H1 (cell line): ENCODE results near the gene SHC3. TPM values are rescaled to one million over a fixed set of nuclear protein-coding genes. Genes with fewer than 3 reads are reported as not detected.

Experiments
- BRCA1 ChIP-seq: IDR thresholded peaks from 2 replicates; pipeline ENCODE4 v1.6.1; 2012; ENCODE audit warnings: low read depth, low read length, improper control_type of control experiment
- GTF2F1 ChIP-seq: IDR thresholded peaks from 2 replicates; pipeline ENCODE4 v1.6.1; 2012; ENCODE audit warnings: low read depth, low read length, improper control_type of control experiment, borderline replicate concordance
- POLR2AphosphoS5 ChIP-seq: IDR thresholded peaks from 2 replicates; pipeline ENCODE4 v1.6.1; 2011; ENCODE audit warnings: low read depth, low read length
- polyA plus RNA-seq, 7 experiments: library from polyadenylated mRNA; depleted of rRNA in 3 of 7; stranded (reverse) in 5 of 7; unstranded in 2 of 7; fragments of >200 nt in 5 of 7; fragments of 200-250 nt in 2 of 7; gene quantifications; 1 replicate in 5 of 7; 2 replicates in 1 of 7; 4 replicates in 1 of 7; pipeline versions ENCODE4 v1.2.1 to v1.2.3, GENCODE V29; 2011 to 2013; ENCODE audit warnings: missing spikeins in 2 of 7, mixed read lengths in 2 of 7
- total RNA-seq: library from RNA; stranded (reverse); fragmentation: NEBNext Ultra II Directional; extraction: Animal tissue kit (Norgen Biotek cat#: 25700); gene quantifications from 2 replicates; pipeline ENCODE4 v1.2.1, GENCODE V29; 2021

The SHC3 gene
- total and polyA plus RNA-seq, 2 of the 8 experiments (the other 6 are each of a cell fraction or from before 2014, with no cell fraction given) = 1.4 to 7.1 TPM

- TF ChIP-seq POLR2AphosphoS5 (no peak), GTF2F1 (no peak), BRCA1 (no peak)
Measured at GRCh38 chr9:89047667-89048066, 131.0 kb downstream of the SHC3 start (continued).
